Measurements from ENCODE around the gene DAB2.

DAB2 gene

DNA sequence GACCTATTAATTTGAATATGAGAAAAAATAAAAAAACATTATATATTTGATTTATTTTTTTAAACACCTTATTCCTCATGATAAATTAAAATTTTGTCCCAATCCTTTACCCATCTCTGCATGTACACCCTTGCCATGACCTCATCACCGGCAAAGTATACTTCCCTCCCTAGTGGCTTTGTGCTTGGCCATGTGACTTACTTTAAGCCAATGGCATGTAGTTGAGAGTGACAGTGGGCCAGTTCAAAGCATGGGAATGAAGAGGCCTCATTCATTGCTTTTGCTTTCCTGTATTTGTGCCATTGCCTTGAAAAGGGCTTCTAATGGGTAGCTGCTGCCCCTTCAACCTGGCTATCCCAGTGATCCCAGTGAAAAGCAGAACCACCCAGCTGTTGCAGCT, 91.7 kb downstream of the DAB2 start:
- DNase-seq: no peak

DNA sequence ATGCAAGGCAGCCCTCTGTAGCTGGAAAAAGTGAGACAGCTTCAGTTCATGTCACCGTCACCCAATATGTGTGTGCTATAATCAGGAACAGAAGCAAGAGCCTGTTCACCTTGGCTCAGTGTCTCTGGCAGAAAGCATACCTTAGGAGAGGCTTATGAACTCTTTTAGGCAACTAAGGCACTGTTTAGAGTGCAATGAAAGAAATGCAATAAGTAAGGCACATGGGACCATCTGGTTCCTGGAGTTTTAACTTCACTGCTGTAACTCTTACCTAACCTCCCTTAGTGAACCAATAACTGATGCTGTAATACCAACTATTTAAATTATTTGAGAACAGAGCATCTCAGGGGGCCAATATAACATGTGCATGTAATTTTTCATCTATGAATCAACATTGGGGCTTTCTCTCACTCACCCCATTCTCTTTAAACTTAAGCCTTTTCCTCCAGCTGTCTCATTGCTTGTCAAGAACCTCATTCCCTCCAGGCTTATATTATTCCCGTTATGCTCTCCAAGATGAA, 92.9 kb downstream of the DAB2 start:
- no peak for DNase-seq

DNA sequence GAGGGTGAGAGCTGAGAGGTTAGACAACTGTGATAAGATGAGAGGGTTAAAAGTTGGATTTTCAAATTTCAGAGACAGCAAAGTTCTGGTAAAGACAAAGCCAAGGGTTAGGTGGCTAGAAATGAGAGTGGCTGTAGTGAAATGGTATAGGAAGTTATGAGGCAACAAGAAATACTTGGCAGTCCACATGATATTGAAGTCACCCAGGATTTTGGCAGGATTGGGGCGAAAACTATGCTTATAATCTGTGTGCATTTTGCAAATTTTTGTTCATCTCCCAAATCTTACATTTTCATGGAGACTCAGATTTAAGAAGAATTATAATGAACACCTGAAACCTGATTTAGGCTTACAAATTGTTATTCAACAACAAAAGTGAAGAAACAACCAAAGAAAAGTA, 96.0 kb downstream of the DAB2 start:
- DNase-seq: no peak

DNA sequence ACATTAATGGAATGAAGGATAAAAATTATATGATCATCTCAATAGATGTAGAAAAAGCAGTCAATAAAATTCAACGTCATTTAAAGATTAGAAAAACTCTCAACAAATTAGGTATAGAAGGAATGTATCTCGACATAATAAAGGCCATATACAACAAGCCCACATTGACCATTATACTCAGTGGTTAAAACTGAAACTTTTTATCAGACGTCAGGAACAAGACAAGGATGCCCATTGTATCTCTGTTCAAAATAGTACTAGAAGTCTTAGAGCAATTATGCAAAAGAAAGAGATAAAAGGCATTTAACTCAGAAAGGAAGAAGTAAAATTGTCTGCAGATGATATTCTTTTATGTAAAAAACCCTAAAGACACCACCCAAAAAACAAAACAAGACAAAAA, 101.2 kb downstream of the DAB2 start:
- DNase-seq: no peak
